ENCODE data around the gene SPPL2A.
"Not testable (repeated sequence)": the region's sequence is repeated elsewhere in the genome, so short reads cannot be mapped to it uniquely, and the experiment has no call there.

Gene SPPL2A

GRCh38 chr15:50764461-50765194, 878 bp downstream of the SPPL2A start:
- DNase-seq: peak in 1 of 2 experiments; percentile 52

GRCh38 chr15:50758712-50759205, 6.7 kb downstream of the SPPL2A start:
- DNase-seq: no peak

- DNase-seq: no peak
These were observed 12.0 kb downstream of the SPPL2A start for GRCh38 chr15:50753463-50753862.

GRCh38 chr15:50751394-50751793, 14.1 kb downstream of the SPPL2A start:
- no peak for DNase-seq

DNA sequence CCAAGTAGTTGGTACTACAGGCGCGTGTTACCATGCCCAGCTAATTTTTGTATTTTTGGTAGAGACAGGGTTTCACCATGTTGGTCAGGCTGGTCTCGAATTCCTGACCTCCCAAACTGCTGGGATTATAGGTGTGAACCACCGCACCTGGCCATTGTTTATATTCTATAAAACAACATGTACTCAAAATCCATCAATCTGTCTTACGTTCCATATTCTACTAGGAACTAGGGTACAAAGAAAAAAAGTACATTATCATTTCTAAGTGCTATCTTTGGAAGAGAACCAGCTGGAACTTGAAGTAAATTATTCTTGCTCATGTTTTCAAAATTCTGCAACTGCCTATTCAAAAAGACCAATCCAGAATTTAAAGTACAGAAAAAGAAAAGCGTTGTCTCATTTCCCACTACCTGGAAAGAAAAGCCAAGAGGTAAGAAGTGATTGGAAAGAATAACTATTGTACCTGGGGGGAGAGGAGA, 15.2 kb downstream of the SPPL2A start:
- no peak for DNase-seq

GRCh38 chr15:50747523-50747922, 18.0 kb downstream of the SPPL2A start:
- no peak for DNase-seq

DNA sequence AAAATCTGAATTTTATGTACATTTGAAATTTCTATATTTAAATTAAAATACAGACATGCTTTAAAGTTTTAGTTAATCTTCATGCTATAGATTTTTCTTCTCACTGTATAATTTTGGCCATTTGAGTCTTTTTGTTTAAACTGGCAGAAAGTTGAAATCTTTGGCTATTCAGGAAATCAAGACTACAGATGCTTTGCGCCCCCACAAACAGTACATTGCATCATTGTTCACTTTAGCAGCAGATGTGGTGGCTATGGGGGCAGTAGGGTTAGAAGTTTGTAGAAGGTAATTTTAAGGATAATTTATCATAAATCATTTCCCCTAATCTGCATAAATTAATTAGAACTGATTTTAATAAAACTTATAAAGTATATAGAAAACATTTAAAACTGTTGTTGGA, 20.9 kb downstream of the SPPL2A start:
- DNase-seq: no peak

- DNase-seq: no peak
These were observed 24.6 kb downstream of the SPPL2A start for GRCh38 chr15:50740955-50741354.

DNA sequence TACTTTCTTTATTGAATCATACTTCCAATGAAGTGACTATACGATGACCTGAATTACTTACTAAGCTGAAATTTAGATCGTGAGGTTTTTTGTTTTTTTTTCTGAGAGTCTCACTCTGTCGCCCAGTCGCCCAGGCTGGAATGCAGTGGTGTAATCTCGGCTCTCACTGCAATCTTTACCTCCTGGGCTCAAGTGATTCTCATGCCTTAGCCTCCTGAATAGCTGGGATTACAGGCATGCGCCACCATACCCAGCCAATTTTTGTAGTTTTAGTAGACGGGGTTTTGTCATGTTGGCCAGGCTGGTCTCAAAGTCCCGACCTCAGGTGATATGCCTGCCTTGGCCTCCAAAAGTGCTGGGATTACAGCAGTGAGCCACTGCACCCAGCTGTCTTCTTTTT, 28.7 kb downstream of the SPPL2A start:
- no peak for DNase-seq

DNA sequence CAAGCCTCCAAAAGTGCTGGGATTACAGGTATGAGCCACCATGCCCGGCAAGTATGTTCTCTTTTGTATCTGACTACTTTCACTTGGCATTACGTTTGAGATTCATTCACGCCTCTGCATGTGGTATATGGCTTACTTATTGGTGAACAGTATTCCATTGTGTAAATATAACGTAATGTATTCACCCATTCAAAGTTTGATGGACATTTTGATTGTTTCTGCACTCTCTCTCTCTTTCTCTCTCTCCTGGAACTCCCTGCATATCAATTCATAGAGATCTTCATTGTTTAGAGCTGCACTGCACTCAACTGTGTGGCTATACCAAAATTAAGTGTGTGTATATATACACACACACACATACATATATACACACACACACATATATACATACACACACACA, 30.4 kb downstream of the SPPL2A start:
- no peak for DNase-seq

- peak in 1 of 2 experiments; percentile 55 for DNase-seq
These were observed 39.2 kb downstream of the SPPL2A start for GRCh38 chr15:50726315-50726714.

- DNase-seq: no peak
These were observed 46.8 kb downstream of the SPPL2A start for GRCh38 chr15:50718700-50719125.

GRCh38 chr15:50712018-50712417, 53.5 kb downstream of the SPPL2A start:
- no peak for DNase-seq

- DNase-seq: no peak
These were observed 54.9 kb downstream of the SPPL2A start for GRCh38 chr15:50710585-50710984.

DNA sequence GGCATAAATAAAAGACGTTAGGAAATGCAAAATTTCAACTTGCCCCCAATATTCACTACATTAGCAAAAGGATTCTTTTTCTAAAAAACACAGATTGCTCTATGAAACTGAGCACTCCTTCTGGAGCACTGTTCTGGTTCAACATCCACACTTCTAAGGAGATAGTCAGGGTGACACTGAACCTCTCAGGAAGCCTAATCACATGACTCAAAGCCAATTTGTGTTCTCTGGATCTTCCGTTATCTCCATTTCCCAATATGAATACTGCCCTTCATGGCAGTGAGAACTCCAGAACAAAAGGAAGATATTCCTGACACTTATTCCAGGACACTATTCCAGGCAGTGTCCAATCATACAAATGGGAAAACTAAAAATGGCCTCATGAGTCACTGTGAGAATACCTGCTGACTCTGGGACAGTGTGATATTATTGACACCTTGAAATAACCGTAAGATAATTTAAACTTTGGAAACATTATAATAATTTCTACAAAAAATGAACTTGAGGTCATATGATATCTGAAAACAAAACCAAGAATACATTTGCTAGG, 57.6 kb downstream of the SPPL2A start:
- DNase-seq: no peak

DNA sequence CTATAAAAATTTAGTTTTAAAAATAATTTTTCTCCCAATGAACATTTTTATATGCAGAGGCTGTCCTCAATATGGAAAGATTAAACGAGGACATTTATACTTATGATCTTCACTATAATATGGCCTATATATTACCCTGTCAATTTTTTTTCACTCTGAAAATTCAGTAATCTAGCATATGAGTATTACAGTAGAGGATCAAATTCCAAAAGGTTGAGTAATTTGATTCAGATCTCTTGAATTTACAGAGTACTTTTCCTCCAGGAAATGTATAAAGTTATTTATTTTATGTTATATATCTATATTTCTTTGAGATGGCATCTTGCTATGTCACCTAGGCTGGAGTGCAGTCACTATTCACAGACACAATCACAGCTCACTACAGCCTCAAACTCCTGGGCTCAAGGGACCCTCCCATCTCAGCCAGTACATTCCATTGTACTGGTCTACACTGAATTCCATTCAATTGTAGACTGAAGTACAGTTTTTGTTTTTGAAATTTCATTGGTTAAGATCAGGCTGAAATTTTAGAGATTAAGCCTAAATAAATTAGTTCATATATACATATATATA, 62.7 kb downstream of the SPPL2A start:
- no peak for DNase-seq

DNA sequence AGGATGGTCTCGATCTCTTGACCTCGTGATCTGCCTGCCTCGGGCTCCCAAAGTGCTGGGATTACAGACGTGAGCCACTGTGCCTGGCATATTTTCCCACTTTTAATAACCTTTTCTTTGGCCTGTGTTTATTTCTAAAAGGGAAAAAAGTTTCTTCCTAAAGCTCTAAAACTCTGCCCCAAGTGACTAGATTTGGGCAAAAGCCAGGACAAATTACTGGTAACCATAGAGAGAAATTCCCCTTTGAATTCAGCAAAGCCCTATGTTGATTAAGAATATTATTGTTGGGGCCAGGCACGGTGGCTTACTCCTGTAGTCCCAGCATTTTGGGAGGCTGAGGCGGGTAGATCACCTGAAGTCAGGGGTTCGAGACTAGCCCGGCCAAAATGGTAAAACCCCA, 67.4 kb downstream of the SPPL2A start:
- no peak for DNase-seq

GRCh38 chr15:50697109-50697797, 68.3 kb downstream of the SPPL2A start:
- no peak for DNase-seq

GRCh38 chr15:50694634-50695165, 70.8 kb downstream of the SPPL2A start:
- DNase-seq: not testable (repeated sequence)

DNA sequence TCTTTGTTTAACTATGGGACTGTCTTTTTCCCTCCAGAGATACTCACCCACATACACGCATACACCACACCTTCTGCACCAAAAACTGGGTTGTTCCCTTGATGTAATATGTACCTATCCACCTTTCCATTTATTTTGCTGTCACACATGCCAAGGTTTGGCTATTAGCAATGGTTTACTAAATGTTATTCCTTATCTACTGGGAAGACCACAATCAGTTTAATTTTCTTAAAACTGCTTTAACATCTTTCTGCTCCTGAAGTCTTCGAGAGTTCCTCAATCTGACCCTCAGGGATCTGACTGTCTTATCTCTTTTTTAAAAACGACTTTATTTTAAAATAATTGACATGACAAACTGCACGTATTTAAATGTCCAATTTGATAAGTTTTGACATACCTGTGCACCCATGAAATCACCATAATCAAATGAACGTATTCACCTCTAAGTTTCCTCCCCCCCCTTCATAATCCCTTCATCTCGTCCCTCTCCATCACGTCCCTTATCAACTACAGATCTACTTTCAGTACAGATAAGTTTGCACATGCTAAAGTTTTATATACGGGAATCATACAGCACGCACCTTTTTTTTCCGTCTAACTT, 78.1 kb downstream of the SPPL2A start:
- DNase-seq: no peak

- peak; percentile 78 to 90 for DNase-seq
These were observed 78.8 kb downstream of the SPPL2A start, which contains the start of gene TRPM7 for GRCh38 chr15:50686469-50687301. Gene TRPM7, minus strand, starts transcription at chr15:50686797. Its CDS starts 264 bp downstream, at chr15:50686533.
